Liver (tissue), 3 donors: ENCODE measurements around the gene FZR1.

ENCODE experiments used
- EGR1 ChIP-seq, 2 donors: IDR thresholded peaks; 2 replicates each; pipeline ENCODE4 v1.6.1; 2016 to 2018; ENCODE audit warnings: antibody characterized with exemption in 2 of 2, low read depth in 2 of 2
- TF ChIP-seq, protein P1 (sequence below): fragments of 150-350 bp; IDR thresholded peaks from 2 replicates; pipeline ENCODE4 v1.5.1; 2017; ENCODE audit warnings: improper control_type of control experiment, low read depth, low read length; ENCODE audit not compliant: missing input control
- TF ChIP-seq, protein P2 (sequence below): IDR thresholded peaks from 2 replicates; pipeline ENCODE4 v1.6.1; 2016; ENCODE audit warnings: antibody characterized with exemption
- TF ChIP-seq, protein P3 (sequence below): IDR thresholded peaks from 2 replicates; pipeline ENCODE4 v1.6.1; 2016; ENCODE audit warnings: antibody characterized with exemption
- donor health status: healthy.
- donor health status: healthy.

- TF ChIP-seq, protein P1, sequence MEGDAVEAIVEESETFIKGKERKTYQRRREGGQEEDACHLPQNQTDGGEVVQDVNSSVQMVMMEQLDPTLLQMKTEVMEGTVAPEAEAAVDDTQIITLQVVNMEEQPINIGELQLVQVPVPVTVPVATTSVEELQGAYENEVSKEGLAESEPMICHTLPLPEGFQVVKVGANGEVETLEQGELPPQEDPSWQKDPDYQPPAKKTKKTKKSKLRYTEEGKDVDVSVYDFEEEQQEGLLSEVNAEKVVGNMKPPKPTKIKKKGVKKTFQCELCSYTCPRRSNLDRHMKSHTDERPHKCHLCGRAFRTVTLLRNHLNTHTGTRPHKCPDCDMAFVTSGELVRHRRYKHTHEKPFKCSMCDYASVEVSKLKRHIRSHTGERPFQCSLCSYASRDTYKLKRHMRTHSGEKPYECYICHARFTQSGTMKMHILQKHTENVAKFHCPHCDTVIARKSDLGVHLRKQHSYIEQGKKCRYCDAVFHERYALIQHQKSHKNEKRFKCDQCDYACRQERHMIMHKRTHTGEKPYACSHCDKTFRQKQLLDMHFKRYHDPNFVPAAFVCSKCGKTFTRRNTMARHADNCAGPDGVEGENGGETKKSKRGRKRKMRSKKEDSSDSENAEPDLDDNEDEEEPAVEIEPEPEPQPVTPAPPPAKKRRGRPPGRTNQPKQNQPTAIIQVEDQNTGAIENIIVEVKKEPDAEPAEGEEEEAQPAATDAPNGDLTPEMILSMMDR, result no peak
- no peak for TF ChIP-seq EGR1 (IDR thresholded peaks at IDR 0.05; ENCODE audit: low read depth in 2 of 2)
- TF ChIP-seq, protein P2, sequence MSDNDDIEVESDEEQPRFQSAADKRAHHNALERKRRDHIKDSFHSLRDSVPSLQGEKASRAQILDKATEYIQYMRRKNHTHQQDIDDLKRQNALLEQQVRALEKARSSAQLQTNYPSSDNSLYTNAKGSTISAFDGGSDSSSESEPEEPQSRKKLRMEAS, result no peak
- TF ChIP-seq, protein P3, sequence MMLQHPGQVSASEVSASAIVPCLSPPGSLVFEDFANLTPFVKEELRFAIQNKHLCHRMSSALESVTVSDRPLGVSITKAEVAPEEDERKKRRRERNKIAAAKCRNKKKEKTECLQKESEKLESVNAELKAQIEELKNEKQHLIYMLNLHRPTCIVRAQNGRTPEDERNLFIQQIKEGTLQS, result no peak
Measured at GRCh38 chr19:3545669-3546034, 39.5 kb downstream of the FZR1 start.
